H9 (cell line): ENCODE results near the gene H19. TPM values are rescaled to one million over a fixed set of nuclear protein-coding genes. Genes with fewer than 3 reads are reported as not detected.

Experiments
- DNase-seq: peaks from one replicate; pipeline ENCODE4 v3.0.0-alpha.2; 2017
- H2AFZ ChIP-seq: one replicate; pipeline ENCODE4 v1.6.1; 2013; ENCODE audit warnings: mild to moderate bottlenecking, low read length, control low read depth, moderate library complexity
- H2AK5ac ChIP-seq: 2 replicates; pipeline ENCODE4 v1.6.1; 2013; ENCODE audit warnings: low read length, control low read depth, mixed read lengths; ENCODE audit not compliant: insufficient read length
- H2BK120ac ChIP-seq: one replicate; pipeline ENCODE4 v1.6.1; 2013; ENCODE audit warnings: low read depth, mild to moderate bottlenecking, low read length, control low read depth, inconsistent platforms; ENCODE audit not compliant: poor library complexity, severe bottlenecking
- H2BK12ac ChIP-seq: 2 replicates; pipeline ENCODE4 v1.6.1; 2013; ENCODE audit warnings: low read length, control low read depth, mixed read lengths, low read depth; ENCODE audit not compliant: insufficient read length
- H2BK15ac ChIP-seq: 2 replicates; pipeline ENCODE4 v1.6.1; 2013; ENCODE audit warnings: low read depth, low read length, control low read depth
- H2BK20ac ChIP-seq: one replicate; pipeline ENCODE4 v1.6.1; 2013; ENCODE audit warnings: low read depth, mild to moderate bottlenecking, low read length, control low read depth, inconsistent platforms; ENCODE audit not compliant: poor library complexity, severe bottlenecking
- H2BK5ac ChIP-seq: 2 replicates; pipeline ENCODE4 v1.6.1; 2013; ENCODE audit warnings: low read length, control low read depth, mixed read lengths; ENCODE audit not compliant: insufficient read length
- H3K14ac ChIP-seq: 2 replicates; pipeline ENCODE4 v1.6.1; 2013; ENCODE audit warnings: low read length, control low read depth; ENCODE audit not compliant: insufficient read depth
- H3K18ac ChIP-seq: 2 replicates; pipeline ENCODE4 v1.6.1; 2013; ENCODE audit warnings: low read depth, mild to moderate bottlenecking, mixed read lengths, low read length, control low read depth; ENCODE audit not compliant: insufficient read length
- H3K23ac ChIP-seq: 2 replicates; pipeline ENCODE4 v1.6.1; 2013; ENCODE audit warnings: low read length, control low read depth, mixed read lengths, low read depth; ENCODE audit not compliant: insufficient read length
- H3K23me2 ChIP-seq: 2 replicates; pipeline ENCODE4 v1.6.1; 2013; ENCODE audit warnings: low read depth, mild to moderate bottlenecking, mixed read lengths, low read length, control low read depth; ENCODE audit not compliant: insufficient read length, poor library complexity, severe bottlenecking
- H3K27ac ChIP-seq: 2 replicates; pipeline ENCODE4 v1.5.1; 2013; ENCODE audit warnings: low read length, control low read depth, mixed read lengths, low read depth; ENCODE audit not compliant: insufficient read length
- H3K27me3 ChIP-seq: 2 replicates; pipeline ENCODE4 v1.6.1; 2013; ENCODE audit warnings: low read length, control low read depth, inconsistent platforms; ENCODE audit not compliant: insufficient read depth
- H3K4ac ChIP-seq: 2 replicates; pipeline ENCODE4 v1.6.1; 2013; ENCODE audit warnings: low read depth, mild to moderate bottlenecking, control low read depth, inconsistent platforms, low read length, moderate library complexity
- H3K4me1 ChIP-seq: 2 replicates; pipeline ENCODE4 v1.6.1; 2013; ENCODE audit warnings: low read length, control low read depth, inconsistent platforms; ENCODE audit not compliant: insufficient read depth
- H3K4me2 ChIP-seq: 2 replicates; pipeline ENCODE4 v1.6.1; 2013; ENCODE audit warnings: low read length, control low read depth, mixed read lengths; ENCODE audit not compliant: insufficient read length, insufficient read depth
- H3K56ac ChIP-seq: 2 replicates; pipeline ENCODE4 v1.6.1; 2013; ENCODE audit warnings: low read depth, mild to moderate bottlenecking, mixed read lengths, low read length, control low read depth; ENCODE audit not compliant: insufficient read length
- H3K79me1 ChIP-seq: 2 replicates; pipeline ENCODE4 v1.6.1; 2013; ENCODE audit warnings: low read depth, mild to moderate bottlenecking, moderate library complexity, low read length, control low read depth, inconsistent platforms; ENCODE audit not compliant: insufficient read depth, poor library complexity, severe bottlenecking
- H3K79me2 ChIP-seq: 2 replicates; pipeline ENCODE4 v1.6.1; 2013; ENCODE audit warnings: low read length, control low read depth, inconsistent platforms; ENCODE audit not compliant: insufficient read depth
- H3K9ac ChIP-seq: 2 replicates; pipeline ENCODE4 v1.6.1; 2013; ENCODE audit warnings: low read length, control low read depth, mixed read lengths; ENCODE audit not compliant: insufficient read length; ENCODE audit errors: extremely low read depth
- H3K9me3 ChIP-seq: one replicate; pipeline ENCODE4 v1.6.1; 2013; ENCODE audit warnings: low read depth, low read length, inconsistent platforms; ENCODE audit not compliant: control insufficient read depth
- H3T11ph ChIP-seq: one replicate; pipeline ENCODE4 v1.6.1; 2013; ENCODE audit warnings: mild to moderate bottlenecking, low read length, control low read depth, inconsistent platforms
- H4K20me1 ChIP-seq: one replicate; pipeline ENCODE4 v1.6.1; 2013; ENCODE audit not compliant: control insufficient read depth, insufficient read length, insufficient read depth
- H4K5ac ChIP-seq: 2 replicates; pipeline ENCODE4 v1.6.1; 2013; ENCODE audit warnings: low read depth, mild to moderate bottlenecking, mixed read lengths, low read length, control low read depth; ENCODE audit not compliant: insufficient read length
- H4K8ac ChIP-seq: replicated peaks from 2 replicates; pipeline ENCODE4 v1.6.1; 2013; ENCODE audit warnings: low read length, control low read depth, mixed read lengths, low read depth; ENCODE audit not compliant: insufficient read length
- H4K91ac ChIP-seq: 2 replicates; pipeline ENCODE4 v1.6.1; 2013; ENCODE audit warnings: low read depth, mild to moderate bottlenecking, moderate library complexity, mixed read lengths, low read length, control low read depth; ENCODE audit not compliant: insufficient read length
- H3K27ac Mint-ChIP-seq, 3 experiments: 2 replicates in 2 of 3; 3 replicates in 1 of 3; pipeline ENCODE4 v1.8.0; 2020 to 2021; ENCODE audit warnings: mixed read lengths in 3 of 3, mild to moderate bottlenecking in 1 of 3, moderate library complexity in 1 of 3
- H3K27me3 Mint-ChIP-seq: 2 replicates; pipeline ENCODE4 v1.8.0; 2021; ENCODE audit warnings: low read depth, mild to moderate bottlenecking, moderate library complexity, mixed read lengths
- H3K36me3 Mint-ChIP-seq, 3 experiments: 2 replicates in 2 of 3; 3 replicates in 1 of 3; pipeline ENCODE4 v1.8.0; 2020 to 2021; ENCODE audit warnings: low read depth in 3 of 3, mixed read lengths in 3 of 3; ENCODE audit not compliant: insufficient read depth in 1 of 3
- H3K4me1 Mint-ChIP-seq, 2 experiments: 2 replicates each; pipeline ENCODE4 v1.8.0; 2020; ENCODE audit warnings: mixed read lengths in 2 of 2
- H3K4me3 Mint-ChIP-seq, 2 experiments: 2 replicates in 1 of 2; 3 replicates in 1 of 2; pipeline ENCODE4 v1.8.0; 2020 to 2021; ENCODE audit warnings: mild to moderate bottlenecking in 2 of 2, mixed read lengths in 2 of 2, moderate library complexity in 1 of 2
- H3K9me3 Mint-ChIP-seq, 2 experiments: 2 replicates in 1 of 2; 3 replicates in 1 of 2; pipeline ENCODE4 v1.8.0; 2020; ENCODE audit warnings: mild to moderate bottlenecking in 2 of 2, mixed read lengths in 2 of 2, moderate library complexity in 1 of 2
- WGBS: extraction: QIAGEN DNeasy Blood & Tissue Kit; methylation state at CpG from one replicate; pipeline ENCODE4 v1.1.7; 2013; ENCODE audit warnings: missing lambda C conversion rate, low lambda C conversion rate, mixed read lengths; ENCODE audit not compliant: insufficient read length; ENCODE audit errors: extremely low coverage; 5-methylcytosine and 5-hydroxymethylcytosine counted together
- total RNA-seq: library from RNA; stranded (reverse); gene quantifications from 2 replicates; pipeline ENCODE4 v1.2.1, GENCODE V29; 2021
- TF ChIP-seq, protein P1 (sequence below): fragments of 200-600 bp; sonication (generic); conservative IDR thresholded peaks from 3 replicates; pipeline ENCODE4 v1.8.0; 2021; ENCODE audit warnings: antibody characterized with exemption, mild to moderate bottlenecking

Gene H19
- total RNA-seq, 1 experiment from 2014 or later = 10.7 TPM

DNA sequence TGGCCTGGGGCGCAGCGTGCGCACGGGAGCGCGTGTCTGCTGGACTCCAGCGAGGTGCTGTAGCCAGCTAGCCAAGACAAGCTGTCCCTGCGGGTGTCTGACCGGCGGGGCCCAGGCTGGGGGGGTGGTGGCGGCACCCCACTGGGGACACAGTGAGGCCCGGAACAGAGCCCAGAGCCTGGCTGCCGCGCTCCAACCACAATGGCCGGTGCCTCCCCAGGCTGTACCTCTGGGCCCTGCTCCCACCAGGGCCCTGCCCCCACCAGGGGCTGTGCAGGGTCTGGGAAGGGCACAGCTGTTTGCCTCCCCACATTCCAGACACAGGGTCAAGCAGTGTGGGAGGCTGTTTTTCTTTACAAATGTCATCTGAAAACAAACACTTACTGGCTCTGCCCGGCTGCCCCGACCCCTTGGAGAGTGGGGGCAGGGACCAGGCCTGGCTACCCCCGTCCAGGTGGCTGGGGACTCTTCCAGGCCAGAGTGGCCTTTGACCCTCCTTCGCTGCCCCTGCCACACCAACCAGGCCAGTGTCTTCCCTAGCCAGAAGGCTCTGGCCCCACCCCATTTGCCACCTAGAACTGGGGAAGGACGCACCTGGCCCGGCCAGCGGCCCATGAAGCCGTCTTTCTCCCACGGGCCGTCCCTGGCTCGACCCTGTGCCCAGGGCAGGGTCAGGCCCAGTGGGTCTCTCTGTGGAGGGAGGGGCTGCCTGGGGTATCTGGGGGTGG is 14.6 kb downstream of the H19 start:
- H4K5ac ChIP-seq = no peak overlapping the region
- no peak overlapping the region for H3K18ac ChIP-seq
- no peak overlapping the region for H3T11ph ChIP-seq
- no peaks in the 10 kb centered on the region for H3K9me3 ChIP-seq
- WGBS = no CpG with 5 or more reads among the region's 26 CpGs
- no peak overlapping the region for H2BK5ac ChIP-seq
- no peak overlapping the region for H3K27ac ChIP-seq
- no peaks in the 10 kb centered on the region for H3K4me1 ChIP-seq
- H4K91ac ChIP-seq = no peak overlapping the region
- H3K79me2 ChIP-seq = no peaks in the 10 kb centered on the region
- no peak overlapping the region for H2BK15ac ChIP-seq
- no peaks in the 10 kb centered on the region for H3K27me3 ChIP-seq
- no peak overlapping the region for H2AFZ ChIP-seq
- no peak overlapping the region for H3K23ac ChIP-seq
- no peak for DNase-seq
- no peak overlapping the region for H2BK20ac ChIP-seq
- no peaks in the 10 kb centered on the region for H3K79me1 ChIP-seq
- no peaks in the 10 kb centered on the region for H3K27me3 Mint-ChIP-seq
- H3K9ac ChIP-seq = no peak overlapping the region
- H3K4me2 ChIP-seq = no peak overlapping the region
- no peaks in the 10 kb centered on the region for H3K36me3 Mint-ChIP-seq
- H2AK5ac ChIP-seq = no peak overlapping the region
- H3K4ac ChIP-seq = no peak overlapping the region
- no peaks in the 10 kb centered on the region for H3K4me1 Mint-ChIP-seq
- no peaks in the 10 kb centered on the region for H3K9me3 Mint-ChIP-seq
- no peak overlapping the region for H3K4me3 Mint-ChIP-seq
- no peak overlapping the region for H3K56ac ChIP-seq
- H3K14ac ChIP-seq = no peak overlapping the region
- no peak overlapping the region for H2BK12ac ChIP-seq
- H4K20me1 ChIP-seq = no peaks in the 10 kb centered on the region
- no peaks in the 10 kb centered on the region for H3K23me2 ChIP-seq
- TF ChIP-seq, protein P1, sequence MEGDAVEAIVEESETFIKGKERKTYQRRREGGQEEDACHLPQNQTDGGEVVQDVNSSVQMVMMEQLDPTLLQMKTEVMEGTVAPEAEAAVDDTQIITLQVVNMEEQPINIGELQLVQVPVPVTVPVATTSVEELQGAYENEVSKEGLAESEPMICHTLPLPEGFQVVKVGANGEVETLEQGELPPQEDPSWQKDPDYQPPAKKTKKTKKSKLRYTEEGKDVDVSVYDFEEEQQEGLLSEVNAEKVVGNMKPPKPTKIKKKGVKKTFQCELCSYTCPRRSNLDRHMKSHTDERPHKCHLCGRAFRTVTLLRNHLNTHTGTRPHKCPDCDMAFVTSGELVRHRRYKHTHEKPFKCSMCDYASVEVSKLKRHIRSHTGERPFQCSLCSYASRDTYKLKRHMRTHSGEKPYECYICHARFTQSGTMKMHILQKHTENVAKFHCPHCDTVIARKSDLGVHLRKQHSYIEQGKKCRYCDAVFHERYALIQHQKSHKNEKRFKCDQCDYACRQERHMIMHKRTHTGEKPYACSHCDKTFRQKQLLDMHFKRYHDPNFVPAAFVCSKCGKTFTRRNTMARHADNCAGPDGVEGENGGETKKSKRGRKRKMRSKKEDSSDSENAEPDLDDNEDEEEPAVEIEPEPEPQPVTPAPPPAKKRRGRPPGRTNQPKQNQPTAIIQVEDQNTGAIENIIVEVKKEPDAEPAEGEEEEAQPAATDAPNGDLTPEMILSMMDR = no peak
- H3K27ac Mint-ChIP-seq = no peak overlapping the region
- H2BK120ac ChIP-seq = no peak overlapping the region
- no peak overlapping the region for H4K8ac ChIP-seq
